Stimulated activated CD8-positive, alpha-beta memory T cell treated with anti-CD3 and anti-CD28 coated beads, Interleukin-7, amount 100 ng/mL, for 1 hour (primary cell): ENCODE measurements around the gene ATP6V1A.
"Not testable (repeated sequence)": the region's sequence is repeated elsewhere in the genome, so short reads cannot be mapped to it uniquely, and the experiment has no call there.

Source experiments
- DNase-seq, 2 donors: peaks; one replicate each; pipeline ENCODE4 v3.0.0-alpha.2; 2020; ENCODE audit warnings: low read depth in 2 of 2

Gene ATP6V1A

DNA sequence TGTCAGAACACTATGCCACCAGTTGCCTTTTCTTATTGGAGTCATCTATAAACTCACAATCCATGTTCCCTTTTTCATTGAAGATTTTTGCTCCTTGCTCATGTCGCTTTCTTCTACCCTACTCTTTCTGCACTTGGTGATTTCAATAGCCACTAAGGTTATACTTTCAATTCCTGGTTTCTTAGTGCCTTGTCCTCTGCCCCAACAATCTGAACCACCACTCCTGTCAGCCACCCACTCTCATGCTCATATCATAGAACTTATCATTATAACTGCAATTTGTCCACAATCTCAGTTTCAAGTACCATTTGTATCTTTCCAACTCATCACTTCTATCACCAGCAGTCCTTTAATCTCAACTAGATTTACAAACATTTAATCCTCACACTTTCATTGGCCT, 81.8 kb downstream of the ATP6V1A start:
- DNase-seq: no peak

GRCh38 chr3:113829576-113830354, 82.9 kb downstream of the ATP6V1A start:
- no peak for DNase-seq

GRCh38 chr3:113831103-113831355, 84.2 kb downstream of the ATP6V1A start:
- DNase-seq: no peak

- DNase-seq: no peak
Observed at GRCh38 chr3:113832477-113833164, 85.8 kb downstream of the ATP6V1A start.

GRCh38 chr3:113834983-113835382, 88.1 kb downstream of the ATP6V1A start:
- DNase-seq: no peak

DNA sequence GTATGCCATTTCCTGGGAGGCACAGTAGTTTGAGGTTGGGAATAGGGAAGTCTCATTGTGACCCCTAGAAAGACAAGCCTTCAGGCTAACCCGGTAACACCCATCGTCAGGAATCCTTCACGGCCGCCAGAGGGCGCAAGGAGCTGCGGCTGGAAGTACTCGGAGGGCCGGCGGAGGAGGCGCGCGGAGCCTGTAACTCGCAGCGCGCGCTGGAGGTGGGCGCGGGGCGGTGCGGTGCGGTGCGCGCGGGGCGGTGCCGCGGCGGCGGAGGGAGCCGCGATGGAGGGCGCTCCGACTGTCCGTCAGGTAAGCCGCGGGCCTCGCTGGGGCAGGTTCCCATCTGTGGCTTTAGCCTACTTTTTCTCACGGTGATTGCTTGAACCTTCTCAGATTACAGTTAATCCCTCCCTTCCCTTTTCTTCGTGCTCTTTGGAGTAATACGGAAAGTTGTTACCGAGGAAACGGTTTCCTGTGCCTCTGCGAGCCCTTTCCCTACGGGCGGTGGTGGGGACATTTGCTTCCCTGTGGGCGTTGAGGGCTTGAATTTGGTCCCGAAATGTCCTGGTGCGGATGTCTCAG, 91.9 kb downstream of the ATP6V1A start, which contains the start of gene GRAMD1C:
Gene GRAMD1C (plus strand): TSS at position 158 of the 579 bp plus-strand sequence. CDS start 122 bp downstream, at position 280.
- peak; percentile 71 for DNase-seq

GRCh38 chr3:113839551-113839950, 92.7 kb downstream of the ATP6V1A start:
- DNase-seq: no peak

GRCh38 chr3:113844622-113845222, 97.9 kb downstream of the ATP6V1A start:
- no peak for DNase-seq

DNA sequence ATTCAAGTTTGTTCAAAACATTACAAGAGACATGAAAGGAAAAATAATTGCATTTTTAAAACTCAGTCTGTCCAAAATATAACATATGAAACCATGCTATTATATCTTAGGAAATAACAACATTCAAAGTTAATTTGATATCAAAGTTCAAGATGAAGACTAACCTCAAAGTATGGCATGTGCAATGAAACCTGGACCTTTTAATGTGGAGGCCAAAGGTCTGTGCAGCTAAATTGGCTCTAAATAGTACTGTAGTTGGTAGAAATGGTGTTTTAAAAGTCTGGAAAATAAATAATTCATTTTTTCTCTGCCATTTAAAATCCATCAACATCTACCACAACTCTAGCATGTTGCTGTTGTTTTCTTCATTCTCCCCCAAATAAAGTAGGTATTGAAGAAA, 100.4 kb downstream of the ATP6V1A start:
- DNase-seq: no peak

GRCh38 chr3:113847664-113848461, 101.0 kb downstream of the ATP6V1A start:
- DNase-seq: no peak

DNA sequence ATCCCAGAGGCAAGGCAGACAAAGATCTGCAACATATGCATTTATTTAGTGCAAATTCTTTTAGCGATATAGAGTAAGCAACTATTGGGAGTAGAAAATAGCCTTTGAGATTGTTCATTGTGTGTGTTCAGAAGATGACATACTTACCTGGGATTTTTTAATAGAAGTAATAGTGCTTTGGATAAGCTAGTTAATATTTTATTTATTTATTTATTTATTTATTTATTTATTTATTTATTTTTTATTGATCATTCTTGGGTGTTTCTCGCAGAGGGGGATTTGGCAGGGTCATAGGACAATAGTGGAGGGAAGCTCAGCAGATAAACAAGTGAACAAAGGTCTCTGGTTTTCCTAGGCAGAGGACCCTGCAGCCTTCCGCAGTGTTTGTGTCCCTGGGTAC, 102.2 kb downstream of the ATP6V1A start:
- not testable (repeated sequence) for DNase-seq

- DNase-seq: not testable (repeated sequence)
Observed at GRCh38 chr3:113849841-113850240, 103.0 kb downstream of the ATP6V1A start.

DNA sequence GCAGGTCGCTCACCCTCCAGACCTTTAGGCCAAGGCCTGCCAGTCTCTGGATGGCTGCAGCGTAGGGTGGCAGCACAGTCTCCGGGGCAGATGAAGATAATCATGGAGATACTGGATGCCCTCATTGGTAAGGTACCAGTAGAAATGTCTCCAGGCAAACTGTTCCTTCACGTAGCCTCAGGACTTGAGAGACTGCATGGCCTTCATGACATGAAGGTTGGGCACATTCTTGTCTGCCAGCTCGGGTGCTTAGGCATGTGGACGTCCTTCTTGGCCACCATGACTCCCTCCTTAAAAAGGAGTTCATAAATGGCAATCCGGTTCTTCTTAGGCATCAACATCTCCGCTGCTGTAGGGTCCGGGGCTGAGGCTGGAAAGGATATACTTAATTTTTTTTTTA, 103.6 kb downstream of the ATP6V1A start:
- DNase-seq: not testable (repeated sequence)

- DNase-seq: no peak
Observed at GRCh38 chr3:113852506-113852905, 105.7 kb downstream of the ATP6V1A start.
